Stomach (tissue), 9 donors: ENCODE data around the gene B4GALNT4. TPM values are rescaled to one million over a fixed set of nuclear protein-coding genes. Genes with fewer than 3 reads are reported as not detected.

Experiments
- DNase-seq, 2 donors: peaks; one replicate each; pipeline versions ENCODE4 v3.0.0 to v3.0.0-alpha.2; 2013 to 2019
- H3K27ac ChIP-seq, 5 donors: fragments of 200-600 bp in 4 of 5; sonication (generic) in 4 of 5; one replicate each; pipeline ENCODE4 v1.5.1; 2013 to 2019; ENCODE audit warnings: mild to moderate bottlenecking in 1 of 5, moderate library complexity in 1 of 5
- H3K27me3 ChIP-seq, 3 donors: fragments of 200-600 bp; sonication (generic); one replicate each; pipeline ENCODE4 v1.5.1; 2017 to 2019; ENCODE audit warnings: mixed run types in 1 of 3
- H3K36me3 ChIP-seq, 4 donors: fragments of 200-600 bp; sonication (generic); 1 replicate in 3 of 4; 2 replicates in 1 of 4; pipeline ENCODE4 v1.5.1; 2016 to 2019
- H3K4me1 ChIP-seq, 4 donors: fragments of 200-600 bp; sonication (generic); one replicate each; pipeline ENCODE4 v1.5.1; 2016 to 2019
- H3K4me3 ChIP-seq, 4 donors: fragments of 200-600 bp; sonication (generic) in 3 of 4; one replicate each; pipeline ENCODE4 v1.5.1; 2016 to 2019; ENCODE audit warnings: mild to moderate bottlenecking in 1 of 4
- H3K9me3 ChIP-seq, 4 donors: fragments of 200-600 bp; sonication (generic); one replicate each; pipeline ENCODE4 v1.5.1; 2016 to 2019
- CTCF ChIP-seq, 7 experiments: fragments of 450-650 bp in 4 of 7; fragments of 200-600 bp in 3 of 7; sonication (generic) in 3 of 7; IDR thresholded peaks; one replicate each; pipeline ENCODE4 v1.5.1; 2016 to 2019; ENCODE audit warnings: antibody characterized with exemption in 7 of 7, control low read depth in 2 of 7, mild to moderate bottlenecking in 1 of 7
- EP300 ChIP-seq: sonication (generic); formaldehyde crosslinking; IDR thresholded peaks from one replicate; pipeline ENCODE4 v1.6.1; 2017; ENCODE audit warnings: antibody characterized with exemption
- POLR2A ChIP-seq, 4 donors: fragments of 450-650 bp; IDR thresholded peaks; one replicate each; pipeline ENCODE4 v1.6.1; 2016; ENCODE audit warnings: antibody characterized with exemption in 4 of 4, control low read depth in 2 of 4, mild to moderate bottlenecking in 1 of 4, moderate library complexity in 1 of 4
- POLR2AphosphoS5 ChIP-seq, 3 donors: sonication (generic); formaldehyde crosslinking; IDR thresholded peaks; one replicate each; pipeline ENCODE4 v1.6.1; 2016; ENCODE audit warnings: antibody characterized with exemption in 3 of 3
- WGBS, 5 donors: extraction: QIAGEN DNeasy Blood & Tissue Kit in 3 of 5; methylation state at CpG; one replicate each; pipeline versions ENCODE4 v1.1.5 to v1.1.7; 2013 to 2018; 5-methylcytosine and 5-hydroxymethylcytosine counted together
- intact Hi-C: fragments of 100-400 bp; cut with DNase I; formaldehyde crosslinking; loops from one replicate; pipeline ENCODE4 v1.15.1; 2023; ENCODE audit warnings: low total_unique reads
- polyA plus RNA-seq, 3 donors: library from polyadenylated mRNA; stranded (reverse); fragments of 200-250 nt; gene quantifications; one replicate each; pipeline ENCODE4 v1.2.3, GENCODE V29; 2013
- total RNA-seq, 5 donors: library from RNA; depleted of rRNA; stranded (reverse); fragments of >200 nt; gene quantifications; one replicate each; pipeline versions ENCODE4 v1.1.0 to v1.2.3, GENCODE V29; 2014 to 2016
- donor health status: healthy with polysubstance abuse.
- donor health status: Bipolar disorder and iron deficiency.
- donor health status: healthy.

B4GALNT4 gene
- total and polyA plus RNA-seq, 8 donors = 0.45 to 8.8 (median 4.3) TPM; not detected in 2

GRCh38 chr11:429391-429790 lies 60.1 kb downstream of the B4GALNT4 start:
- H3K27me3 ChIP-seq = peaks cover 0 to 24% (median 0%) of the 10 kb centered on the region in 3 donors
- no peak for DNase-seq
- H3K9me3 ChIP-seq = no peaks in the 10 kb centered on the region
- no peak overlapping the region for H3K4me3 ChIP-seq
- H3K27ac ChIP-seq = no peak overlapping the region
- H3K36me3 ChIP-seq = peaks cover 0 to 9% (median 3%) of the 10 kb centered on the region in 4 donors
- TF ChIP-seq EP300 = no peak
- no peak for TF ChIP-seq POLR2A (IDR thresholded peaks at IDR 0.05)
- no peak for TF ChIP-seq POLR2AphosphoS5 (IDR thresholded peaks at IDR 0.05)
- TF ChIP-seq CTCF (IDR thresholded peaks at IDR 0.05) = no peak
- intact Hi-C loops = no loop called here
- H3K4me1 ChIP-seq = no peaks in the 10 kb centered on the region
- 86 to 94% (median 91%) methylated on average over 23 to 27 of the region's 27 CpGs for WGBS, 5 donors

GRCh38 chr11:429931-430456 lies 60.7 kb downstream of the B4GALNT4 start:
- Histone ChIP-seq H3K4me1 (no peaks in the 10 kb centered on the region), H3K9me3 (no peaks in the 10 kb centered on the region), H3K4me3 (no peak overlapping the region), H3K36me3 (peaks cover 0 to 9% (median 3%) of the 10 kb centered on the region in 4 donors), H3K27ac (no peak overlapping the region), H3K27me3 (peaks cover 0 to 24% (median 0%) of the 10 kb centered on the region in 3 donors)
- TF ChIP-seq POLR2AphosphoS5 (IDR thresholded peaks at IDR 0.05) (no peak), POLR2A (IDR thresholded peaks at IDR 0.05) (no peak), CTCF (IDR thresholded peaks at IDR 0.05) (no peak), EP300 (no peak)
- DNase-seq = no peak
- WGBS, 5 donors = 65 to 73% (median 73%) methylated on average over 4 to 25 of the region's 25 CpGs
- intact Hi-C loops = no loop called here

Other genes with a start within 250 kb of the B4GALNT4 start
- not detected for gene SCGB1C1, start 176.4 kb upstream of the B4GALNT4 start, total RNA-seq
- gene SCGB1C1, start 176.4 kb upstream of the B4GALNT4 start, polyA plus RNA-seq = not detected
- 10 to 100 TPM in 4 of 5 donors, 1 to 10 TPM in 1; 7.0 to 36.5 (median 25.0) TPM for gene BET1L, start 162.1 kb upstream of the B4GALNT4 start, total RNA-seq
- gene BET1L, start 162.1 kb upstream of the B4GALNT4 start, polyA plus RNA-seq = 10 to 100 TPM; 21.8 to 38.3 (median 28.1) TPM
- gene RIC8A, start 161.8 kb upstream of the B4GALNT4 start, total RNA-seq = 100 to 1,000 TPM in 2 of 5 donors, 10 to 100 TPM in 3; 45.2 to 262 (median 72.3) TPM
- gene RIC8A, start 161.8 kb upstream of the B4GALNT4 start, polyA plus RNA-seq = 10 to 100 TPM; 39.2 to 60.8 (median 53.5) TPM
- 10 to 100 TPM in 2 of 5 donors, 1 to 10 TPM in 3; 5.4 to 63.7 (median 7.3) TPM for gene SIRT3, start 133.2 kb upstream of the B4GALNT4 start, total RNA-seq
- 10 to 100 TPM; 10.8 to 19.2 (median 13.8) TPM for gene SIRT3, start 133.2 kb upstream of the B4GALNT4 start, polyA plus RNA-seq
- gene PSMD13, start 132.5 kb upstream of the B4GALNT4 start, total RNA-seq = 100 to 1,000 TPM in 2 of 5 donors, 10 to 100 TPM in 3; 36.2 to 132 (median 64.9) TPM
- 100 to 1,000 TPM; 116 to 126 (median 123) TPM for gene PSMD13, start 132.5 kb upstream of the B4GALNT4 start, polyA plus RNA-seq
- 1 to 10 TPM in 1 of 5 donors, under 1 TPM in 2, not detected in 2; 0.45 to 3.6 (median 0.55) TPM for gene NLRP6, start 91.1 kb upstream of the B4GALNT4 start, total RNA-seq
- gene NLRP6, start 91.1 kb upstream of the B4GALNT4 start, polyA plus RNA-seq = under 1 TPM in 2 of 3 donors, not detected in 1; 0.08 to 0.12 TPM
- gene PGGHG, start 80.4 kb upstream of the B4GALNT4 start, total RNA-seq = 10 to 100 TPM in 4 of 5 donors, 1 to 10 TPM in 1; 3.5 to 34.8 (median 11.9) TPM
- 10 to 100 TPM; 14.4 to 44.0 (median 20.7) TPM for gene PGGHG, start 80.4 kb upstream of the B4GALNT4 start, polyA plus RNA-seq
- gene IFITM5, start 70.0 kb upstream of the B4GALNT4 start, total RNA-seq = under 1 TPM in 1 of 5 donors, not detected in 4; 0.73 TPM
- not detected for gene IFITM5, start 70.0 kb upstream of the B4GALNT4 start, polyA plus RNA-seq
- 10 to 100 TPM in 4 of 5 donors, 1 to 10 TPM in 1; 8.8 to 61.7 (median 12.9) TPM for gene IFITM2, start 61.7 kb upstream of the B4GALNT4 start, total RNA-seq
- gene IFITM2, start 61.7 kb upstream of the B4GALNT4 start, polyA plus RNA-seq = 100 to 1,000 TPM; 276 to 394 (median 344) TPM
- gene IFITM1, start 55.5 kb upstream of the B4GALNT4 start, total RNA-seq = 10 to 100 TPM in 4 of 5 donors, 1 to 10 TPM in 1; 7.0 to 59.8 (median 17.3) TPM
- gene IFITM1, start 55.5 kb upstream of the B4GALNT4 start, polyA plus RNA-seq = 100 to 1,000 TPM in 2 of 3 donors, 10 to 100 TPM in 1; 79.9 to 224 (median 119) TPM
- 100 to 1,000 TPM in 3 of 5 donors, 10 to 100 TPM in 2; 11.9 to 271 (median 127) TPM for gene IFITM3, start 48.6 kb upstream of the B4GALNT4 start, total RNA-seq
- 1,000 to 10,000 TPM in 1 of 3 donors, 100 to 1,000 TPM in 2; 538 to 1,128 (median 677) TPM for gene IFITM3, start 48.6 kb upstream of the B4GALNT4 start, polyA plus RNA-seq
- 100 to 1,000 TPM in 3 of 5 donors, 10 to 100 TPM in 2; 26.3 to 356 (median 141) TPM for gene PKP3, start 24.7 kb downstream of the B4GALNT4 start, total RNA-seq
- gene PKP3, start 24.7 kb downstream of the B4GALNT4 start, polyA plus RNA-seq = 10 to 100 TPM; 31.1 to 94.5 (median 41.7) TPM
- gene SIGIRR, start 45.5 kb downstream of the B4GALNT4 start, total RNA-seq = 100 to 1,000 TPM in 3 of 5 donors, 10 to 100 TPM in 2; 11.4 to 325 (median 110) TPM
- gene SIGIRR, start 45.5 kb downstream of the B4GALNT4 start, polyA plus RNA-seq = 100 to 1,000 TPM; 110 to 227 (median 164) TPM
- gene ANO9, start 72.5 kb downstream of the B4GALNT4 start, total RNA-seq = 100 to 1,000 TPM in 1 of 5 donors, 10 to 100 TPM in 3, 1 to 10 TPM in 1; 5.7 to 208 (median 40.2) TPM
- 10 to 100 TPM in 2 of 3 donors, 1 to 10 TPM in 1; 9.8 to 37.6 (median 12.8) TPM for gene ANO9, start 72.5 kb downstream of the B4GALNT4 start, polyA plus RNA-seq
- gene PTDSS2, start 80.8 kb downstream of the B4GALNT4 start, total RNA-seq = 100 to 1,000 TPM in 2 of 5 donors, 10 to 100 TPM in 3; 16.5 to 264 (median 59.0) TPM
- gene PTDSS2, start 80.8 kb downstream of the B4GALNT4 start, polyA plus RNA-seq = 10 to 100 TPM; 11.6 to 24.3 (median 22.3) TPM
- 100 to 1,000 TPM in 4 of 5 donors, 10 to 100 TPM in 1; 61.3 to 260 (median 137) TPM for gene RNH1, start 137.7 kb downstream of the B4GALNT4 start, total RNA-seq
- 100 to 1,000 TPM in 2 of 3 donors, 10 to 100 TPM in 1; 95.3 to 149 (median 106) TPM for gene RNH1, start 137.7 kb downstream of the B4GALNT4 start, polyA plus RNA-seq
- 10 to 100 TPM; 14.2 to 87.5 (median 21.6) TPM for gene HRAS, start 166.1 kb downstream of the B4GALNT4 start, total RNA-seq
- gene HRAS, start 166.1 kb downstream of the B4GALNT4 start, polyA plus RNA-seq = 100 to 1,000 TPM; 108 to 181 (median 131) TPM
- 1 to 10 TPM in 3 of 5 donors, under 1 TPM in 1, not detected in 1; 0.18 to 8.1 (median 3.3) TPM for gene LRRC56, start 168.0 kb downstream of the B4GALNT4 start, total RNA-seq
- 1 to 10 TPM; 2.1 to 2.9 (median 2.9) TPM for gene LRRC56, start 168.0 kb downstream of the B4GALNT4 start, polyA plus RNA-seq
- gene LMNTD2, start 191.2 kb downstream of the B4GALNT4 start, total RNA-seq = 10 to 100 TPM in 3 of 5 donors, 1 to 10 TPM in 1, under 1 TPM in 1; 0.55 to 92.7 (median 12.8) TPM
- gene LMNTD2, start 191.2 kb downstream of the B4GALNT4 start, polyA plus RNA-seq = 1 to 10 TPM; 6.3 to 9.2 (median 7.2) TPM
- gene RASSF7, start 191.5 kb downstream of the B4GALNT4 start, total RNA-seq = 100 to 1,000 TPM in 2 of 5 donors, 10 to 100 TPM in 3; 16.7 to 330 (median 86.6) TPM
- gene RASSF7, start 191.5 kb downstream of the B4GALNT4 start, polyA plus RNA-seq = 100 to 1,000 TPM in 2 of 3 donors, 10 to 100 TPM in 1; 73.0 to 121 (median 103) TPM
- 10 to 100 TPM; 17.5 to 60.8 (median 29.9) TPM for gene PHRF1, start 207.0 kb downstream of the B4GALNT4 start, total RNA-seq
- 10 to 100 TPM in 1 of 3 donors, 1 to 10 TPM in 2; 7.9 to 14.8 (median 9.4) TPM for gene PHRF1, start 207.0 kb downstream of the B4GALNT4 start, polyA plus RNA-seq
- 10 to 100 TPM in 4 of 5 donors, 1 to 10 TPM in 1; 5.7 to 49.1 (median 22.5) TPM for gene IRF7, start 246.5 kb downstream of the B4GALNT4 start, total RNA-seq
- 10 to 100 TPM; 33.0 to 43.8 (median 40.8) TPM for gene IRF7, start 246.5 kb downstream of the B4GALNT4 start, polyA plus RNA-seq